ENCODE measurements around the gene HBD.
"Not testable (repeated sequence)": the region's sequence is repeated elsewhere in the genome, so short reads cannot be mapped to it uniquely, and the experiment has no call there.

Gene HBD

DNA sequence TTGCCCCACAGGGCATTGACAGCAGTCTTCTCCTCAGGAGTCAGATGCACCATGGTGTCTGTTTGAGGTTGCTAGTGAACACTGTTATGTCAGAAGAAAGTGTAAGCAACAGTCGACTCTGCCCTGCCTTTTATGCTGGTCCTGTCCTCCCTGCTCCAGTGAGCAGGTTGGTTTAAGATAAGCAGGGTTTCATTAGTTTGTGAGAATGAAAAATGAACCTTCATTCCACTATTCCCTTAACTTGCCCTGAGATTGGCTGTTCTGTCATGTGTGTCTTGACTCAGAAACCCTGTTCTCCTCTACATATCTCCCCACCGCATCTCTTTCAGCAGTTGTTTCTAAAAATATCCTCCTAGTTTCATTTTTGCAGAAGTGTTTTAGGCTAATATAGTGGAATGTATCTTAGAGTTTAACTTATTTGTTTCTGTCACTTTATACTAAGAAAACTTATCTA, at the start of gene HBD:
Gene HBD, minus strand, starts transcription at position 103 of the 454 bp plus-strand sequence. Its CDS starts 50 bp downstream, at position 53.
- DNase-seq (ENCODE audit: low read depth), result no peak

DNA sequence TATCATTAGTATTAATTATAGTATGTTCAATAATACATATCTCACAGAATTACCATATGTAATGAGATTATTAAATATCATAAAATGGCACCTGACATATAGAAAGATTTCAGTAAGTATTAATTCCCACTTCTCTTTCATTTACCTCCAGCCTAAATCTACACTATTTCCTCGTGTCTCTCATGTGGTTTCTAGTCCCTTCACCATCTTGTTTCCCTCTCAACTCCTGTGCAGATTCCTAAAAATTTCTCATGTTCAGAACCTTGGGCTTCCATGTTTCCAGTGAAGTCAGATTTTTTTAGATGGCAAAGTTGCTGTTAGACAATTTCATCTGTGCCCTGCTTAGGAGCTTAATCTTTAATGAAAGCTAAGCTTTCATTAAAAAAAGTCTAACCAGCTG, 49.6 kb upstream of the HBD start:
- no peak for DNase-seq (ENCODE audit: low read depth)

DNA sequence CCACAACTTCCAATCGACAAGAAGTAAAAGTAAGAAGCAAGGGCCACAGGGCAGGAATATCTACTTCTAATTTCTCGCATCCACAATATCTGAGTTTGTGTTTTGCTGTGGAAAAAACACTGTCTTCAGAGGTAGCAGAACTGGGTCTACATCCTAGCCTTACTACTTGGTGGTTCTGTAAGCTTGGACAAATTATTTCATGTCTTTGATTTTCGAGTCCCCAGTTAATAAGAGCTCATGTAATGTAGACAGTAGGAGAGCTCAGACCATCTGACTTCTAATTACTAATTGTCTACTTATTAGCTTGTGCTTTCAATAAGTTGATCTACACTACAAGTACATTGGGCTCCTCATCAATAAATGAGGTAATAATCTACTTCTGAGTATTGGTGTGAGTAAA, 48.8 kb upstream of the HBD start:
- DNase-seq (ENCODE audit: low read depth), result no peak

- no peak for DNase-seq (ENCODE audit: low read depth)
These were observed 48.3 kb upstream of the HBD start for GRCh38 chr11:5282628-5283027.

- DNase-seq (ENCODE audit: low read depth), result no peak
These were observed 47.3 kb upstream of the HBD start for GRCh38 chr11:5281596-5281995.

DNA sequence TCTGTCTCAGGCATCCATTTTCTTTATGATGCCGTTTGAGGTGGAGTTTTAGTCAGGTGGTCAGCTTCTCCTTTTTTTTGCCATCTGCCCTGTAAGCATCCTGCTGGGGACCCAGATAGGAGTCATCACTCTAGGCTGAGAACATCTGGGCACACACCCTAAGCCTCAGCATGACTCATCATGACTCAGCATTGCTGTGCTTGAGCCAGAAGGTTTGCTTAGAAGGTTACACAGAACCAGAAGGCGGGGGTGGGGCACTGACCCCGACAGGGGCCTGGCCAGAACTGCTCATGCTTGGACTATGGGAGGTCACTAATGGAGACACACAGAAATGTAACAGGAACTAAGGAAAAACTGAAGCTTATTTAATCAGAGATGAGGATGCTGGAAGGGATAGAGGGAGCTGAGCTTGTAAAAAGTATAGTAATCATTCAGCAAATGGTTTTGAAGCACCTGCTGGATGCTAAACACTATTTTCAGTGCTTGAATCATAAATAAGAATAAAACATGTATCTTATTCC, 46.4 kb upstream of the HBD start:
- peak; percentile 99 for DNase-seq (ENCODE audit: low read depth)

DNA sequence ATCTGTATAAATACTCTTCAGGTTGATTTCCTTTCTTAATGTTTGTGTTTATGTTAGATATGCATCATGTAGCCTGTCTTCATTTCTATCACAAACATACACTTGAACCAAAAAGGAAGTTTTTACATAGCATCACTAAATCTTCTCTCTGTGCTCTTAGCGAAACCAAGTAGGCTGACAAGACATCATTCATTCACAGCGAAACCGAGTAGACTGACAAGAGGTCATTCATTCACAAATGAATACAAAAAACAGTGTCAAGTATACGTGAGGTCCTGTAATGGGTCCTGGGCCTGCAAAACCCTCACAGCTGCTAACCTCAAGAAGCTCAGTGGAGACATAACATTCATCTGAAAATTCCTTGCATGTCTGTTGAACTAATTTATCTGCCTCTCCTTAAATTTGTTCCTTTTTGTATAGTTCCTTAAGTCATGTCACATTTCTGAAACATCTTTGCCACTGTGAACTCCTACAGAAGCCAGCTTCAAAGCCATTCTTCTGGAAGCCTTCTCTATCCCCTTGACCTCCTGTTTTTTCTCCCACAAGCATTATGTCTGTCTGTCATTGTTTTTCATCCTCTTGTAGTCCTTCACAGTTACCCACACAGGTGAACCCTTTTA, 45.3 kb upstream of the HBD start:
- no peak for DNase-seq (ENCODE audit: low read depth)

GRCh38 chr11:5277807-5278382, 43.6 kb upstream of the HBD start:
- DNase-seq (ENCODE audit: low read depth), result no peak

DNA sequence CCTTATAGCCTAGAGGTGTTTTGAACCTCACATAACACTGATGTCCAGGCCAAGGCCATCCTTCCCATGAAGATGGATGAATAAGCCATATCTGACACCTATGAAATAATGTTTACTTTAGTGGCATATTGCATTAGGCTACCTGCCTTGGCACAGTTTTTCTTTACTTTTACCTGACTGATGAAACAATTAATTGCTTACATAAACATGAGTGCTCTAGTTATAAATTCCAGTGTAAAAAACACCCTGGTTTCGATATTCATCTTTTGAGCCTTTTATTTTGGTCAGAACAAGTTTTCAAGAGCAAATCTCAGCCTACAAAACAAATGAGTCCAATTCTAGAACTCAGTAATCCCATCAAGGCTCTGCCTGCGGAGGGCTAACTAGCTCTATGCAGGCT, 42.4 kb upstream of the HBD start:
- DNase-seq (ENCODE audit: low read depth), result no peak

DNA sequence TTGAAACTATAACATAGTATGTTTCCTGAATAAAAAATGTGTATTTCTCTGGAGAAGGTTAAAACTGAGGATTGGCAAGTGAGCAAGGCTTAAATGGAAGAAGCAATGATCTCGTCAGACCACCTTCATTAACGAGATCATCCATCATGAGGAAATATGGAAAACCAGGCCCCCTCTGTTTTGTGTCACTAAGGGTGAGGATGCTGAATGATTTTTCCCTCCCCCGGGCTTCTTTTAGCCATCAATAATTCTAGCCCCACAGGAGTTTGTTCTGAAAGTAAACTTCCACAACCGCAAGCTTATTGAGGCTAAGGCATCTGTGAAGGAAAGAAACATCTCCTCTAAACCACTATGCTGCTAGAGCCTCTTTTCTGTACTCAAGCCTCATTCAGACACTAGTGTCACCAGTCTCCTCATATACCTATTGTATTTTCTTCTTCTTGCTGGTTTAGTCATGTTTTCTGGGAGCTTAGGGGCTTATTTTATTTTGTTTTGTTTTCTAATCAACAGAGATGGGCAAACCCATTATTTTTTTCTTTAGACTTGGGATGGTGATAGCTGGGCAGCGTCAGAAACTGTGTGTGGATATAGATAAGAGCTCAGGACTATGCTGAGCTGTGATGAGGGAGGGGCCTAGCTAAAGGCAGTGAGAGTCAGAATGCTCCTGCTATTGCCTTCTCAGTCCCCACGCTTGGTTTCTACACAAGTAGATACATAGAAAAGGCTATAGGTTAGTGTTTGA, 41.3 kb upstream of the HBD start:
- no peak for DNase-seq (ENCODE audit: low read depth)

DNA sequence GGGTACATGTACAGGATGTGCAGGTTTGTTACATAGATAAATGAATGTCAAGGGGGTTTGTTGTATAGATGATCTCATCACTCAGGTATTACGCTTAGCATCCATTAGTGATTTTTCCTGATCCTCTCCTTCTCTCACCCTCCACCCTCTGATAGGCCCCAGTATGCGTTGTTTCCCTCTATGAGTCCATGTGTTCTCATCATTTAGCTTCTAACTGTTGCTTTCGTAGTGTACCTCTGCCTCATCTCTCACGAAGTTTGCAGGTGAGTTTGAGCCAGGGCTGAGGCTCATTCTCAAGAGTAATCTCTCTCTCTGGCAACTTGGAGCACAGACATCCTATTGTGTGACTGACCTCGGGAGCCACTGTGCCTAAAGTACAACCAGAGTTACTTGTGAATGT, 40.1 kb upstream of the HBD start:
- no peak for DNase-seq (ENCODE audit: low read depth)

DNA sequence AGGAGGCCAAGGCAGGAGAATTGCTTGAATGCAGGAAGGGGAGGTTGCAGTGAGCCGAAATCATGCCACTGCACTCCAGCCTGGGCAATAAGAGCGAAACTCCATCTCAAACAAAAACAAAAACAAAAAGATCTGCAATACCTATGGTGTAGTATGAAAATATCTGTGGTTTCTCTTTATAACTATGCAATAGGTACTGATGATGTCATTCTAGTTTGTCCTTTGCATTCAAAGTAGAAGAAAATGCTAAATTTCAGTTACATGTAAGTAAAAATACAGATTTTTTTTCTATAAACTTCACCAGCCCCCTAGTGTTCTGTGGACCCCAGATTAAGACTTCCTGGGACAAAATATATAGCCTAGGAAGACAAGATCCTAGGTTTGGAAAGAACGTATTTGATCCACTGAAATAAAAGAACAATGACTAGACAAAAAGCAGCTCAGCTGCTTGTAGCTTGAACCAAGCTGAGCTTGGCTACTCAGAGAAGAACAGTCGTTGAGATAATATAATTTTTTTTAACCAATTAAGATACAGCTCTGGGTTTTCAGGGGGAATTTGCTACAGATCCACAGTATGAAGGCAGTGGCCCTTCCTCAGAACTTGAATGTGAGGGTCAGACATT, 38.2 kb upstream of the HBD start:
- DNase-seq (ENCODE audit: low read depth), result no peak

DNA sequence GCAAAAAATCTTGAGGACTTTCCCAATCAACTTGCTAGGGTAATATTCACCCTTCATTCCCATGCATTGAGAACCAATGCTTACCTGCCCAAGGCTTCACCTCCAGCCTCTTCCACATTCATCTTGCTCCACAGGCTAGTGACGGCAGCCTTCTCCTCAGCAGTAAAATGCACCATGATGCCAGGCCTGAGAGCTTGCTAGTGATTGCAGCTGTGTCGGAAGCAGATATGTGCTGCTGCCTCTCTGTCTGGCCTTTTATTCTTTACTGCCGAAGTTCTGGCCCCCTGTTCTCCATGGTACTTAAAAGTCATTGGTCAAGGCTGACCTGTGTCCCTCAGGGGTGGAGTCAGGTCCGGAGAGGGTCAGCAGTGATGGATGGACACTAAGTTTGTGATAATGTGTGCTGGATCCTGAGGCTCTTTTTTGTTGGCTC, 35.4 kb upstream of the HBD start, which contains the start of gene HBE1:
Gene HBE1, minus strand, starts transcription at position 231 of the 433 bp plus-strand sequence. Its CDS starts 55 bp downstream, at position 176.
- DNase-seq (ENCODE audit: low read depth), result no peak

DNA sequence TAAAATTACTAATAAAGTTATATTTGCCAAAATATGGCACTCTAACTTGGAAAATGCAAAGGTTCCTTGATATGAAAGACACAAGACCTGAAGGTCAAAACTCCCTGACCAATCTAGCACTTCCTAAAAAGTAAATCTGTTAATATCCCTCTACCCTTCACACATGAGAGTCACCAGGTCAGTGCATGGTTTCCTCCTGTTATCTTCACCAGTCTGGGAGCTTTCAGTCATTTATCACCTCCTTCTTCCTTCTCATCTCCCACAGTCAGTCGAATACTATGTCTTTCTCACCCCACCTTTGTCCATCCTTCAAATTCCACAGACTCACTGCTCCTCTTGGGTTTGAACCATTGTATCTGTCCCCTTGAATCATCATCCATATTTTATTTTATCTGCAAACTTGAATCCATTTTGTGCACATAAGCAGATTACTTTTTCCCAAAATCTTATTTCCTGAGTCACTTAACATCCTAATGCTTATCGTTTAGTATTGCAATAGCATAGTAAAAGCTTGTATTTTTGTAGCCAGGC, 32.8 kb upstream of the HBD start:
- DNase-seq (ENCODE audit: low read depth), result no peak

- no peak for DNase-seq (ENCODE audit: low read depth)
These were observed 32.3 kb upstream of the HBD start for GRCh38 chr11:5266609-5267008.

DNA sequence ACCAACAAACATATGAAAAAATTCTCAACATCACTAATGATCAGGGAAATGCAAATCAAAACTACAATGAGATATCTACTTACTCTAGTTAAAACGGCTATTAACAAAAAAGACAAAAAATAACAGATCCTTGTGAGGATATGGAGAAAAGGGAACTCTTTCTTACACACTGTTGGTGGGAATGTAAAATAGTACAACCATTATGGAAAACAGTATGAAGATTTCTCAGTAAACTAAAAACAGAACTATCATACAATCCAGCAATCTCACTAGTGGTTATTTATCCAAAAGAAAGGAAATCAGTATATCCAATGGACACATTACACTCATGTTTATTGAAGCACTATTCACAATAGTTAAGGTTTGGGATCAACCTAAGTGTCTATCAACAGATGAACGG, 31.5 kb upstream of the HBD start:
- DNase-seq (ENCODE audit: low read depth), result no peak

- no peak for DNase-seq (ENCODE audit: low read depth)
These were observed 24.4 kb upstream of the HBD start for GRCh38 chr11:5258543-5259262.

DNA sequence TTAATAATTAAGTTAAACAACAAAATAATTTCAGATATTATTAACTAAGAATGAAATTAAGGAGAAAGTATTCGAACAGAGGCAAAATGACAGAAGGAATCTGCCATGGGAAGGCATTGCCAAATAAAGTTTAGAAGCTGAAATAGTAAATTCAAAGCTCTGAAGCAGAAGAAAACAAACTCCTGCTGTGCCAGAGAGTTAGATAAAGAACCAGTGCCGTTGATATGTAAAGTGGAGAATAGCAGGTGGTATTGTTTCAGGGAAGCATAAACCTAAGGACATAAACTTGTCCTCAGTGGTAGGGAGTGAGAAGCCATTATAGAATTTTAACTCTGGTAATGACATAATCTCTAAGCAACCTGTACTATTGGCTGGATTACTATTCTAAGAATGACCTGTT, 23.0 kb upstream of the HBD start:
- no peak for DNase-seq (ENCODE audit: low read depth)

DNA sequence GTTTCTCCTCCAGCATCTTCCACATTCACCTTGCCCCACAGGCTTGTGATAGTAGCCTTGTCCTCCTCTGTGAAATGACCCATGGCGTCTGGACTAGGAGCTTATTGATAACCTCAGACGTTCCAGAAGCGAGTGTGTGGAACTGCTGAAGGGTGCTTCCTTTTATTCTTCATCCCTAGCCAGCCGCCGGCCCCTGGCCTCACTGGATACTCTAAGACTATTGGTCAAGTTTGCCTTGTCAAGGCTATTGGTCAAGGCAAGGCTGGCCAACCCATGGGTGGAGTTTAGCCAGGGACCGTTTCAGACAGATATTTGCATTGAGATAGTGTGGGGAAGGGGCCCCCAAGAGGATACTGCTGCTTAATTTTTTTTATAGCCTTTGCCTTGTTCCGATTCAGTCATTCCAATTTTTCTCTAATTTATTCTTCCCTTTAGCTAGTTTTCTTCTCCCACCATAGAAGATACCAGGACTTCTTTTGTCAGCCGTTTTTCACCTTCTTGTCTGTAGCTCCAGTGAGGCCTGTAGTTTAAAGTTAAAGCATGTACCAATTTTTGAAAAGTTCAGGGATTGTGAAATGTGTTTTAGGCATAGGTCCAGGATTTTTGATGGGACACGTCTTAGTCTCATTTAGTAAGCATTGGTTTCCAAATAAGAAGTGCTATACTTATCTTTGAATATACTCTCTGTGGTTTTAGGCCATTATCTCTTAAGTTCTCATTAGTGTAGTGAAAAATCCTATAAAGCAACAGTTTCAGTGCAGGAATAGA, 20.5 kb upstream of the HBD start, which contains the start of gene HBG2:
Gene HBG2, minus strand, starts transcription at position 136 of the 768 bp plus-strand sequence. Its CDS starts 53 bp downstream, at position 83.
- DNase-seq (ENCODE audit: low read depth), result not testable (repeated sequence)

- not testable (repeated sequence) for DNase-seq (ENCODE audit: low read depth)
These were observed 19.7 kb upstream of the HBD start for GRCh38 chr11:5254023-5254422.

- DNase-seq (ENCODE audit: low read depth), result not testable (repeated sequence)
These were observed 19.2 kb upstream of the HBD start for GRCh38 chr11:5253440-5253839.
